ENCODE measurements around the gene RFC3.

Gene RFC3

GRCh38 chr13:33865945-33866344 is 48.0 kb downstream of the RFC3 start:
- H3K4me3 ChIP-seq (ENCODE audit: low read length, poor library complexity, severe bottlenecking): no peak overlapping the region
- H3K4me1 ChIP-seq (ENCODE audit: insufficient read depth, low read length, poor library complexity, severe bottlenecking): no peaks in the 10 kb centered on the region
- no peaks in the 10 kb centered on the region for H4K20me1 ChIP-seq (ENCODE audit: insufficient read depth, low read length, poor library complexity, severe bottlenecking)
- H3K4me2 ChIP-seq (ENCODE audit: low read depth, low read length, poor library complexity, severe bottlenecking): no peak overlapping the region
- no peak for TF ChIP-seq EZH2phosphoT487 (IDR thresholded peaks at IDR 0.05; ENCODE audit: borderline replicate concordance)
- no peak for TF ChIP-seq CTCF (conservative IDR thresholded peaks at IDR 0.05; ENCODE audit: low read length)
- no peaks in the 10 kb centered on the region for H3K36me3 ChIP-seq (ENCODE audit: insufficient read depth, low read length)
- H3K27me3 ChIP-seq (ENCODE audit: insufficient read depth, low read length, poor library complexity, severe bottlenecking): no peaks in the 10 kb centered on the region
- H3K9ac ChIP-seq (ENCODE audit: low read depth, low read length, poor library complexity, severe bottlenecking): no peak overlapping the region
- H3K9me3 ChIP-seq (ENCODE audit: insufficient read depth, low read depth, low read length): no peaks in the 10 kb centered on the region
- H3F3A ChIP-seq (ENCODE audit: low read depth): no peaks in the 10 kb centered on the region
- H3K9me2 ChIP-seq (replicated peaks; ENCODE audit: low read depth, low read length): no peaks in the 10 kb centered on the region
- no peaks in the 10 kb centered on the region for H3K79me2 ChIP-seq (ENCODE audit: insufficient read depth, low read length)
- H2AFZ ChIP-seq (ENCODE audit: low read length): no peak overlapping the region

DNA sequence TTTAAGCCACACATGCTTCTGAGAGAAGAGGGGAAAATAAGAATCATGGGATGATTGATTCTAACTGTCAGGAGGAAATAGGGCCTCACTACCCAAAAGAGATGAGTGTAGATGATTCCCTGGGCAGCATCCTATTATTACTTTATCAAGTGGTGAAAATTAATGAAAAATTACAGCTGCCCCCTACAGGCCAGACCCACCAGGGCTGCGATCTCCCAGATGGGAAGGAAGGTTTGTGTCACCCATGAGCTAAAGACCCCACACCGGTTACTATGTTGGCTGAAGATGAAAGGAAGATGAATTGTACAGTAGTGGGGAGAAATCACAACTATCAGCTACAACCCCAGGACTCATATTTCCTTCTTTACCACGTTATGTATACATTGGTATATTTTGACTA is 49.5 kb downstream of the RFC3 start:
- Histone ChIP-seq H3K9ac (ENCODE audit: low read depth, low read length, poor library complexity, severe bottlenecking) (no peak overlapping the region), H3K9me3 (ENCODE audit: insufficient read depth, low read depth, low read length) (no peaks in the 10 kb centered on the region), H3F3A (ENCODE audit: low read depth) (no peaks in the 10 kb centered on the region), H3K4me1 (ENCODE audit: insufficient read depth, low read length, poor library complexity, severe bottlenecking) (no peaks in the 10 kb centered on the region), H2AFZ (ENCODE audit: low read length) (no peak overlapping the region), H3K4me2 (ENCODE audit: low read depth, low read length, poor library complexity, severe bottlenecking) (no peak overlapping the region), H3K9me2 (replicated peaks; ENCODE audit: low read depth, low read length) (no peaks in the 10 kb centered on the region), H3K27me3 (ENCODE audit: insufficient read depth, low read length, poor library complexity, severe bottlenecking) (no peaks in the 10 kb centered on the region), H3K4me3 (ENCODE audit: low read length, poor library complexity, severe bottlenecking) (no peak overlapping the region), H3K79me2 (ENCODE audit: insufficient read depth, low read length) (no peaks in the 10 kb centered on the region), H4K20me1 (ENCODE audit: insufficient read depth, low read length, poor library complexity, severe bottlenecking) (no peaks in the 10 kb centered on the region), H3K36me3 (ENCODE audit: insufficient read depth, low read length) (no peaks in the 10 kb centered on the region)
- TF ChIP-seq EZH2phosphoT487 (IDR thresholded peaks at IDR 0.05; ENCODE audit: borderline replicate concordance) (no peak), CTCF (conservative IDR thresholded peaks at IDR 0.05; ENCODE audit: low read length) (peak; percentile 50)

GRCh38 chr13:33868343-33868994 is 50.5 kb downstream of the RFC3 start:
- Histone ChIP-seq H2AFZ (ENCODE audit: low read length) (no peak overlapping the region), H3F3A (ENCODE audit: low read depth) (no peaks in the 10 kb centered on the region), H3K9me2 (replicated peaks; ENCODE audit: low read depth, low read length) (no peaks in the 10 kb centered on the region), H3K79me2 (ENCODE audit: insufficient read depth, low read length) (no peaks in the 10 kb centered on the region), H3K4me3 (ENCODE audit: low read length, poor library complexity, severe bottlenecking) (no peak overlapping the region), H3K4me2 (ENCODE audit: low read depth, low read length, poor library complexity, severe bottlenecking) (no peak overlapping the region), H3K27me3 (ENCODE audit: insufficient read depth, low read length, poor library complexity, severe bottlenecking) (no peaks in the 10 kb centered on the region), H3K36me3 (ENCODE audit: insufficient read depth, low read length) (no peaks in the 10 kb centered on the region), H3K9ac (ENCODE audit: low read depth, low read length, poor library complexity, severe bottlenecking) (no peak overlapping the region), H3K9me3 (ENCODE audit: insufficient read depth, low read depth, low read length) (no peaks in the 10 kb centered on the region), H4K20me1 (ENCODE audit: insufficient read depth, low read length, poor library complexity, severe bottlenecking) (no peaks in the 10 kb centered on the region), H3K4me1 (ENCODE audit: insufficient read depth, low read length, poor library complexity, severe bottlenecking) (no peaks in the 10 kb centered on the region)
- TF ChIP-seq EZH2phosphoT487 (IDR thresholded peaks at IDR 0.05; ENCODE audit: borderline replicate concordance): no peak
- TF ChIP-seq CTCF (conservative IDR thresholded peaks at IDR 0.05; ENCODE audit: low read length): no peak

Data from Loucy (cell line).